BLaER1 (cell line): Measurements from ENCODE around the gene NAXD.
"Not testable (repeated sequence)": the region's sequence is repeated elsewhere in the genome, so short reads cannot be mapped to it uniquely, and the experiment has no call there.

ENCODE experiments used
- H3K27ac ChIP-seq: shearing (Covaris generic); formaldehyde crosslinking; 2 replicates; pipeline ENCODE4 v1.8.1; 2022
- H3K27me3 ChIP-seq: shearing (Covaris generic); formaldehyde crosslinking; 2 replicates; pipeline ENCODE4 v1.8.1; 2022
- H3K36me3 ChIP-seq: shearing (Covaris generic); formaldehyde crosslinking; 2 replicates; pipeline ENCODE4 v1.8.1; 2022
- H3K4me1 ChIP-seq: shearing (Covaris generic); formaldehyde crosslinking; 2 replicates; pipeline ENCODE4 v1.8.1; 2022
- H3K4me2 ChIP-seq: shearing (Covaris generic); formaldehyde crosslinking; 2 replicates; pipeline ENCODE4 v1.8.1; 2022
- H3K4me3 ChIP-seq: shearing (Covaris generic); formaldehyde crosslinking; 2 replicates; pipeline ENCODE4 v1.8.1; 2022
- H3K9ac ChIP-seq: shearing (Covaris generic); formaldehyde crosslinking; 2 replicates; pipeline ENCODE4 v1.8.1; 2022
- H3K9me3 ChIP-seq: shearing (Covaris generic); formaldehyde crosslinking; 2 replicates; pipeline ENCODE4 v1.8.1; 2022
- H4K20me1 ChIP-seq: shearing (Covaris generic); formaldehyde crosslinking; 2 replicates; pipeline ENCODE4 v1.8.1; 2022
- Cebpa-rat ChIP-seq: shearing (Covaris generic); IDR thresholded peaks from 2 replicates; pipeline ENCODE4 v1.8.1; 2022

NAXD gene

GRCh38 chr13:110592665-110593064 is 22.7 kb upstream of the NAXD start:
- peaks cover 10% of the 10 kb centered on the region for H3K4me1 ChIP-seq
- H4K20me1 ChIP-seq, result no peaks in the 10 kb centered on the region
- H3K9ac ChIP-seq, result no peak overlapping the region
- H3K4me3 ChIP-seq, result no peak overlapping the region
- no peak for TF ChIP-seq Cebpa-rat
- no peaks in the 10 kb centered on the region for H3K9me3 ChIP-seq
- H3K27ac ChIP-seq, result no peak overlapping the region
- no peak overlapping the region for H3K4me2 ChIP-seq
- no peaks in the 10 kb centered on the region for H3K36me3 ChIP-seq
- H3K27me3 ChIP-seq, result no peaks in the 10 kb centered on the region

GRCh38 chr13:110593430-110594130 is 21.8 kb upstream of the NAXD start:
- H3K4me3 ChIP-seq, result no peak overlapping the region
- no peak overlapping the region for H3K4me2 ChIP-seq
- H3K27me3 ChIP-seq, result no peaks in the 10 kb centered on the region
- TF ChIP-seq Cebpa-rat, result no peak
- no peak overlapping the region for H3K9ac ChIP-seq
- no peaks in the 10 kb centered on the region for H3K36me3 ChIP-seq
- H3K9me3 ChIP-seq, result no peaks in the 10 kb centered on the region
- no peak overlapping the region for H3K27ac ChIP-seq
- H4K20me1 ChIP-seq, result no peaks in the 10 kb centered on the region
- H3K4me1 ChIP-seq, result peaks cover 17% of the 10 kb centered on the region

GRCh38 chr13:110597041-110597689 is 18.2 kb upstream of the NAXD start:
- H3K36me3 ChIP-seq, result no peaks in the 10 kb centered on the region
- no peaks in the 10 kb centered on the region for H3K9me3 ChIP-seq
- peaks cover 32% of the 10 kb centered on the region for H3K4me1 ChIP-seq
- H3K9ac ChIP-seq, result no peak overlapping the region
- no peak overlapping the region for H3K4me3 ChIP-seq
- H3K27ac ChIP-seq, result no peak overlapping the region
- peak overlapping the region; percentile 56 for H3K4me2 ChIP-seq
- H4K20me1 ChIP-seq, result no peaks in the 10 kb centered on the region
- TF ChIP-seq Cebpa-rat, result no peak
- H3K27me3 ChIP-seq, result no peaks in the 10 kb centered on the region

DNA sequence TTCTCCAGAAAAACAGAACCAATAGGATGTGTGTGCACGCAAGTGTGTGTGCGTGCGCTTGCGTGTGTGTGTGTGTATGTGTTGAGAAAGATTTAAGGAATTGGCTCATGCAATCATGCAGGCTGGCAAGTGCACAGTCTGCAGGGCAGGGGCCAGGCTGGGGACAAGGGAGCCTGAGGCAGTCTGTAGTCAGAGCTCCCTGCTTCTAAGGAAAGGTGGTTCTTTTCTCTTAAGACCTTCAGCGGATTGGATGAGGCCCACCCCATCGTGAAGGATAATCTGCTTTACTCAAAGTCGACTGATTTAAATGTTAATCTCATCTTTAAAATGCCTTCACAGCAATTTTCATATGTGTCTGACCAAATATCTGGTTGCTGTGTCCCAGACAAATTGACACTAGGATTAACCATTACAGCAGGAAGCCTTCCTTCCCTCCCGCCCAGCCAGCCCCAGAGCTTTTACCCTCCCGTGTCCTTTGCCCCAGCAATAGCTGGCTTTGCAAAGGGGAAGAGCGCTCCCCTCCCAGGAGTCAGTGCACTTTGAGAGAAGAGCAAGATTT is 15.0 kb upstream of the NAXD start:
- no peak overlapping the region for H3K9ac ChIP-seq
- no peaks in the 10 kb centered on the region for H3K9me3 ChIP-seq
- no peaks in the 10 kb centered on the region for H4K20me1 ChIP-seq
- no peak for TF ChIP-seq Cebpa-rat
- no peaks in the 10 kb centered on the region for H3K27me3 ChIP-seq
- peaks cover 32% of the 10 kb centered on the region for H3K4me1 ChIP-seq
- H3K36me3 ChIP-seq, result no peaks in the 10 kb centered on the region
- H3K27ac ChIP-seq, result no peak overlapping the region
- no peak overlapping the region for H3K4me2 ChIP-seq
- H3K4me3 ChIP-seq, result no peak overlapping the region

GRCh38 chr13:110600980-110601379 is 14.4 kb upstream of the NAXD start:
- no peak for TF ChIP-seq Cebpa-rat
- Histone ChIP-seq H3K36me3 (no peaks in the 10 kb centered on the region), H3K27ac (no peak overlapping the region), H3K4me3 (no peak overlapping the region), H3K4me2 (no peak overlapping the region), H3K27me3 (no peaks in the 10 kb centered on the region), H4K20me1 (no peaks in the 10 kb centered on the region), H3K4me1 (peaks cover 32% of the 10 kb centered on the region), H3K9ac (no peak overlapping the region), H3K9me3 (peaks cover under 1% of the 10 kb centered on the region; the same call in 1 of the 2 replicates)

DNA sequence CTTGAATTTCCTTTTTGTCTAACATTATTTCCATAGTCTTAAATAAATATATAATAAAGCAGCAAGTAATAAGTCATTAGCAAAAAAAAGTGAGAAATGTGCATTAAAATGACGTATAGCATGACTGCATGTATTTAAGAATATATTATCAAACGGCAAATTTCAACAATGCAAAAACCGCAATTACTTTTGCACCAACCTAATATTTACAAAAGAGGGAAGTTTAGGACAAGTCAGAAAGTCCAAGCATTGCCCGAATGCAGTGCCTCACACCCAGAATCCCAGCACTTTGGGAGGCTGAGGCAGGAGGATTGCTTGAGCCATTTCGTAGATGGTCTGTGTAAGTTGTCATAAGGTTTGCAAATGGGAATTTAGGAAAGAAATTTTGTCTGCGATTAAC is 10.2 kb upstream of the NAXD start:
- peaks cover 5% of the 10 kb centered on the region; the same call in 1 of the 2 replicates for H3K9me3 ChIP-seq
- H3K4me3 ChIP-seq, result no peak overlapping the region
- H3K27ac ChIP-seq, result no peak overlapping the region
- no peak overlapping the region for H3K4me2 ChIP-seq
- no peaks in the 10 kb centered on the region for H3K4me1 ChIP-seq
- no peaks in the 10 kb centered on the region for H3K27me3 ChIP-seq
- no peak for TF ChIP-seq Cebpa-rat
- no peaks in the 10 kb centered on the region for H3K36me3 ChIP-seq
- H4K20me1 ChIP-seq, result no peaks in the 10 kb centered on the region
- H3K9ac ChIP-seq, result no peak overlapping the region

DNA sequence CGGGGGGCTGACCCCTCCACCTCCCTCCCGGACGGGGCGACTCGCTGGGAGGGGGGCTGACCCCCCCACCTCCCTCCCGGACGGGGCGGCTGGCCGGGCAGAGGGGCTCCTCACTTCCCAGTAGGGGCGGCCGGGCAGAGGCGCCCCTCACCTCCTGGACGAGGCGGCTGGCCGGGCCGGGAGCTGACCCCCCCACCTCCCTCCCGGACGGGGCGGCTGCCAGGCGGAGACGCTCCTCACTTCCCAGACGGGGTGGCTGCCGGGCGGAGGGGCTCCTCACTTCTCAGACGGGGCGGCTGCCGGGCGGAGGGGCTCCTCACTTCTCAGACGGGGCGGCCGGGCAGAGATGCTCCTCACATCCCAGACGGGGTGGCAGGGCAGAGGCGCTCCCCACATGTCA is 9.1 kb upstream of the NAXD start:
- not testable (repeated sequence) for H3K4me1 ChIP-seq, H3K9ac ChIP-seq, H3K4me3 ChIP-seq, H3K36me3 ChIP-seq, H3K9me3 ChIP-seq, H3K4me2 ChIP-seq, H3K27me3 ChIP-seq, H4K20me1 ChIP-seq, H3K27ac ChIP-seq

GRCh38 chr13:110607675-110608224 is 7.6 kb upstream of the NAXD start:
- Histone ChIP-seq H3K9ac (no peak overlapping the region), H4K20me1 (no peaks in the 10 kb centered on the region), H3K4me3 (no peak overlapping the region), H3K27ac (no peak overlapping the region), H3K4me2 (no peak overlapping the region), H3K27me3 (no peaks in the 10 kb centered on the region), H3K4me1 (peaks cover 5% of the 10 kb centered on the region), H3K9me3 (peaks cover 5% of the 10 kb centered on the region; the same call in 1 of the 2 replicates), H3K36me3 (no peaks in the 10 kb centered on the region)
- no peak for TF ChIP-seq Cebpa-rat

GRCh38 chr13:110610955-110611595 is 4.3 kb upstream of the NAXD start:
- Histone ChIP-seq H4K20me1 (no peaks in the 10 kb centered on the region), H3K4me3 (no peak overlapping the region), H3K9me3 (peaks cover 16% of the 10 kb centered on the region), H3K36me3 (no peaks in the 10 kb centered on the region), H3K27me3 (peaks cover 8% of the 10 kb centered on the region; the same call in 1 of the 2 replicates), H3K27ac (no peak overlapping the region), H3K4me2 (no peak overlapping the region), H3K9ac (no peak overlapping the region), H3K4me1 (peaks cover 10% of the 10 kb centered on the region)
- no peak for TF ChIP-seq Cebpa-rat

DNA sequence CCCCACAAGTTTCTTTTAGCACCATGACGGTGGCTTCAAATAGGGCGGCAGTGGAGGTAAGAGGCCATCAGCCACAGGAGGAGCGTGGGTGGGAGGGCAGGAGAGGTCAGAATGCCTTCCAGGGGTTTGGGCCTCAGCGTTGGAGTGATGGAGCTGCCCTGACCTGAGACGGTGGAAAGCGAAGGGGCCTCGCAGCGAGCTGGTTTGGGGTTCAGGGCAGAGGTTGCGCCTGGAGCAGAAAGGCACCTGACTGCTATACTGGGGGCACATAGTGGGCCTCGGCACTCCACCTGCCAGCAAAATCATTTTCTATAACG is 382 bp upstream of the NAXD start:
- H3K9ac ChIP-seq, result peak overlapping the region; percentile 91; the same call in 1 of the 2 replicates
- peak overlapping the region; percentile 94; the same call in 1 of the 2 replicates for H3K27ac ChIP-seq
- peaks cover 12% of the 10 kb centered on the region for H3K9me3 ChIP-seq

More for the DNA sequence above, 382 bp upstream of the NAXD start:
- Histone ChIP-seq H3K4me3 (peak overlapping the region; percentile 90), H3K36me3 (0 out of 2 replicates have a peak, but pooled peaks cover 4% of the 10 kb centered on the region), H3K27me3 (peaks cover 8% of the 10 kb centered on the region; the same call in 1 of the 2 replicates), H4K20me1 (peaks cover 33% of the 10 kb centered on the region), H3K4me1 (peaks cover 30% of the 10 kb centered on the region), H3K4me2 (peak overlapping the region; percentile 97)
- TF ChIP-seq Cebpa-rat, result no peak
